Left renal cortex interstitium (tissue), 4 donors: Measurements from ENCODE around the gene SPATA20. TPM values are rescaled to one million over a fixed set of nuclear protein-coding genes. Genes with fewer than 3 reads are reported as not detected.

ENCODE experiments used
- DNase-seq, 4 donors: peaks; one replicate each; pipeline ENCODE4 v3.0.0-alpha.2; 2013; ENCODE audit warnings: low read depth in 4 of 4, low spot score in 2 of 4, missing footprints in 1 of 4
- polyA plus RNA-seq, 4 donors: library from polyadenylated mRNA; unstranded; fragments of 120-200 nt; gene quantifications; one replicate each; pipeline ENCODE4 v1.2.1, GENCODE V29; 2013; ENCODE audit not compliant: insufficient read length in 4 of 4

Gene SPATA20
- polyA plus RNA-seq, 4 donors = 50.8 to 71.7 (median 59.5) TPM

DNA sequence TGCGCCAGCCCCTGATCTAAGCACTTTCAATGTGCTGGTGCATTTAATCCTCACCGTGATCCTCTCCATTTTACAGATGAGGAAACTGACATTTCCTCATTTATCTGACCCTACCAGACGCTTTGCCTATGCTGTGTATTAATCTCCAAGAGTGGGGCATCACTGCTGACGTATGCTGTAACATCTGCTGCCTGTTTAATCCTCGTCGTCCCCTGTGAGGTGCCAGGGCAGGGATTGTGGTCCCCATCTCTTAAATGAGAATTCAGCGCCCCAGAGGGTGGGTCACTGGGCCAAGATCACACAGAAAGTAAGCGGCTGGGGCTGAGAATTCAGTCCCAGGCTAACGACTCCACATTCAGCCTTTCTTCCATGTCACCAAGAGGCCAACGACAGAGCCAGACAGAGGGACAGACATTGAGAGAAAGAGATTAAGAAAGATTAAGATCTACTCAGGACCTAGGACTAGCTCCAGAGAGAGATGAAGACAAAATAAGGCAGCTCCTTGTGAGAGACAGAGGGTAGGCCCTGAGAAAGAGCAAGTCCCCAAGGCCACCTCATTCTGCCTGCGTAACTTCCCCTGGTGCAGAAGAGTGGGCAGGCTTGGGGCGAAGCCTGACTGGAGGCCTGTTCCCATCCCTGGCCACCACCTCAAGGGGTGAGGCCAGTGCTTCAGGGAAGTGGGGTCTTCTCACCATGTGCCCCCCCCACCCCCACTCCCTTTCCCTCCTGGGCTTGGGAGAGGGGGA lies 27.1 kb downstream of the SPATA20 start:
- no peak for DNase-seq

DNA sequence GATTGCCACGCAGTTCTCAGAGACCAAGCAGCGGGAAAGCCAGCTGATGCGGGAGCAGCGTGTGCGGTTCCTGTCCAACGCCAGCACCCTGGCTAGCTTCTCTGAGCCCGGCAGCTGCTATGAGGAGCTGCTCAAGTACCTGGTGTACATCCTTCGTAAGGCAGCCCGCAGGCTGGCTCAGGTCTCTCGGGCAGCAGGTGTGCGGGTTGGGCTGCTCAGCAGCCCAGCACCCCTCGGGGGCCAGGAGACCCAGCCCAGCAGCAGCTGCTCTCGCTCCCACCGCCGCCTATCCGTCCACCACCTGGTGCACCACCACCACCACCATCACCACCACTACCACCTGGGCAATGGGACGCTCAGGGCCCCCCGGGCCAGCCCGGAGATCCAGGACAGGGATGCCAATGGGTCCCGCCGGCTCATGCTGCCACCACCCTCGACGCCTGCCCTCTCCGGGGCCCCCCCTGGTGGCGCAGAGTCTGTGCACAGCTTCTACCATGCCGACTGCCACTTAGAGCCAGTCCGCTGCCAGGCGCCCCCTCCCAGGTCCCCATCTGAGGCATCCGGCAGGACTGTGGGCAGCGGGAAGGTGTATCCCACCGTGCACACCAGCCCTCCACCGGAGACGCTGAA lies 28.7 kb downstream of the SPATA20 start:
- no peak for DNase-seq

DNA sequence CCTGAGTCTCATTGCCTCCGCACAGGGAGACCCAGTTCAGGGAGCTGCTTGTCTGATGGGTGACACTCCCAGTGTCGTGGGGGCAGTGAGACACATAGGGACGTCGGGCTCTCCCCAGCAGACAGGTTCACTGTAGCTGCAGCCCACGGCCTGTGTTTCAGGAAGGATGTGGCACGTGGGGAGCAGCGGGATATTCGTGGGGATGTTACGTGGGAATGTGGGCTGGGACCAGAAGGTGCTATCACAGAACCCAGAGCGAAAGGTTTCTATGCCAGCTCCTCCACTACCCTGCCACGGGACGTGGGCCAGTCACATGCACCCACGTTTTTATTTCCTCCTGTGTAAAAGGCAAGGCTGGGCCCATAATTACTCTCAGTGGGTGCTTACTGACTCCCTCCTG lies 29.9 kb downstream of the SPATA20 start:
- DNase-seq = no peak

DNA sequence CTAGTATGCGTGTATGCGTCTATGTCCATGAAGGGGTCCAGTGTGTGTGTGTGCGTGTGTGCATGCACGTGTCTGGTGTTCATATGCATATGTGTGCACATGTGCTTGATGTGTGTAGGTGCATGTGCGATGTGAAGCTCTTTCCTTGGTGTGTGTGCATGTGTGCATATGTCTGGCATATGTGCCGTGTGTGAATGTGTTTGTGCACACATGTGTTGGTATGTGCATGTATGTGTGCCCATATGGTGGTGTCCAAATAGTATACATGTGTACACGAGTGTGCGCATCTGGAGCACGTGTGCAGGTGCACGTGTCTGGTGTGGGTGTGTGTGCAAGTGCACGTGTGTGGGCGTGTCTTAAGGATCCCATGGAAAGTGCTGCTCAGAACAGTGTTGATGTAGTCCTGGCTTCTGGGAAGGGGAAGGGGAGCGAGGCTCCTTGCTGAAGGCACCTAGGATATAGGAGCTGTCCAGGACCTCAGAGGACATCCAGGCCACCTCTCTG lies 30.5 kb downstream of the SPATA20 start:
- DNase-seq = no peak

DNA sequence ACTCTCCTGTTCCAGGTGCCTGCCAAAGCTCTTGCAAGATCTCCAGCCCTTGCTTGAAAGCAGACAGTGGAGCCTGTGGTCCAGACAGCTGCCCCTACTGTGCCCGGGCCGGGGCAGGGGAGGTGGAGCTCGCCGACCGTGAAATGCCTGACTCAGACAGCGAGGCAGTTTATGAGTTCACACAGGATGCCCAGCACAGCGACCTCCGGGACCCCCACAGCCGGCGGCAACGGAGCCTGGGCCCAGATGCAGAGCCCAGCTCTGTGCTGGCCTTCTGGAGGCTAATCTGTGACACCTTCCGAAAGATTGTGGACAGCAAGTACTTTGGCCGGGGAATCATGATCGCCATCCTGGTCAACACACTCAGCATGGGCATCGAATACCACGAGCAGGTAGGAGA lies 31.2 kb downstream of the SPATA20 start:
- no peak for DNase-seq

GRCh38 chr17:50579399-50579798 lies 32.4 kb downstream of the SPATA20 start:
- no peak for DNase-seq

DNA sequence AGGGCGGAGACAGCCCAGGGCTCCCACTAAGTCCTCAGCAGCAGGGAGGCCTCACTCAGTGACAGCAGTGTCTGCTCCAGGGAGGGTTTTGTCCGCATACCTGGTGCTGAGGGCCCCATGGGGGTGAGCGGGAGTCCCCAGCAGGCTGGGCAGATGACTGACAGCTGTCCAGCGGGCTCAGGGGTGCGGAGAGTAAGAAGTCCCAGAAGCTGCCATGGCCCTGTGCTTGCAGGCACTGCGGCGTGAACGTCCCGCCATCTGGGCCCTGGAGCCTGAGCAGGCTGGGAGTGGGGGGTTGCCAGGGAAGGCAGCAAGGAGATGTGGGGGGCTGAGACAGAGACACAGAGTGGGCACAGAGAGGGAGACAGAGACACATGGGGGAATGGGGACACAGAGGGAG lies 33.7 kb downstream of the SPATA20 start:
- no peak for DNase-seq

GRCh38 chr17:50581316-50581715 lies 34.3 kb downstream of the SPATA20 start:
- no peak for DNase-seq

DNA sequence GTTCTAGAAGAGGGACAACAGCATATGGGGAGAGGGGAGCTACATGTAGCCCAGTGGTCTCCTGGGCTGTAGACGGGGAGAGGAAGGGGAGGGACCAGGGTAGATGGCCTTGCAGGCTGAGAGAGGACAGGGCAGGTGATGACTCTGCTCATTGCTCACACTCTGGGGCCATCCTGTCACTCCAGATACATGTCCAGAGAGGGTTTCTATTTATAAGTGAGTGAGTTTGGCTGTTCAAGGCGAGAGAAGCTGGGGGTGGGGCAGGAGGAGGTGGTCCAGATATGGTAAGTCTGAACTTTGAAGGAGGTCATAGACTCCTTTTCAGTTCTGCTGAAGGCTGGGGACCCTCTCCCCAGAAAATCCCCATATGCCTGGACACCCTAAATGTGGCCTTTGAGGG lies 35.8 kb downstream of the SPATA20 start:
- DNase-seq = no peak

DNA sequence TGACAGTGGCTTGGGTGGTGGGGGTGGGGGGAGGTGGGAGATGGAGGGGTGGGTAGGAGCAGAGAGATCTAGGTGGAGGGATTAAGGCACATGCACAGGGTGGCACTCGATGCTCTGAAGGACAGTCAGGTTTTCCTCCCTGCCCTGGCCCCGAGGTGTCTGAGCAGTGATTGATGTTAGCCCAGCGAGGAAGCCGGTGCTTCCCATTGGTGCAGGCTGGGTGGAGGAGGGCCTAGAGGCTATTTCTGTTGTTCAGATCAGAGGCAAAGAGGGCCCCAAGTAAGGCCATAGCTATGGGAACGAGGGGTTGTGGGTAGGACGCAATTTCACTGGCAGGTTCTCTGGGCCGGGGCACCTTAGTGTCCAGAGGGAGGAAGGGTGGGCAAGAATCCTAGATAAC lies 36.7 kb downstream of the SPATA20 start:
- no peak for DNase-seq

DNA sequence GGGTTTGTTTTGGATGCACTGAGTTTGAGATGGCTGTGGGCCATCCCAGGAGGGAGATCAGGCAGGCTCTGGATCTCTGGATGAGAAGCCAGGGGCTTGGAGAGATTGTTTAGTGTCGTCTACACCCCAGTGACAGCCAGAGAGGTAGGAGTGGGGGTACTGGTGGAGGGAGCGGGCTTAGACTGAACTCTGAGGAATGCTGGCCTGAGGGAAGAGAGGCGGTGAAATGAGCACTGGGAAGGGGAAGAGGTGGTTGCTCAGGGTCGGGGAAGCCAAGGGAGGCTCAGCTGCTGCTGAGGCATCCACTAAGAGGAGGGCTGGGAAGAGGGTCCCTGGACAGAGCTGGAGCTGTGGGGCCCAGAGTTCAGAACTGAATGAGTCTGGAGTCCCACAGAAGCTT lies 37.1 kb downstream of the SPATA20 start:
- no peak for DNase-seq

DNA sequence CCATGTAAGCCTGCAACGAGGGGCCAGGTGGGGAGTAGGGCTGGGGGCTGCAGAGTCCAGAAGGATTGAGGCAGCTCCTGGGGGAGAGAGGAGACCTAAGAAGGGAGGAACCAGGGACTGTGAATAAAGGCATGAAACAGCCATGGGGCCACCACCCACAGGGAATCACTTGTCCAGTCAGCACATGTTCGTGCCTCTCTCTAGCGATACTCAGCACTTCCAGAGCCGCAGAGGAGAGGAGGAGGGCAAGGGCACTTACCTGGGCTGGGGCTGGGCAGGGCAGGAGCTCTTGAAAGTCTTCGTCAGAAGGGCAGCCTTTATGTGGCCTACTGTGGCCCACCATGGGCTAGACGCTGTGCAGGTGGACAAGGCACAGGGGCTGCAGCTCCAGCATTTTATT lies 37.8 kb downstream of the SPATA20 start:
- DNase-seq = no peak

GRCh38 chr17:50585346-50585745 lies 38.4 kb downstream of the SPATA20 start:
- no peak for DNase-seq

DNA sequence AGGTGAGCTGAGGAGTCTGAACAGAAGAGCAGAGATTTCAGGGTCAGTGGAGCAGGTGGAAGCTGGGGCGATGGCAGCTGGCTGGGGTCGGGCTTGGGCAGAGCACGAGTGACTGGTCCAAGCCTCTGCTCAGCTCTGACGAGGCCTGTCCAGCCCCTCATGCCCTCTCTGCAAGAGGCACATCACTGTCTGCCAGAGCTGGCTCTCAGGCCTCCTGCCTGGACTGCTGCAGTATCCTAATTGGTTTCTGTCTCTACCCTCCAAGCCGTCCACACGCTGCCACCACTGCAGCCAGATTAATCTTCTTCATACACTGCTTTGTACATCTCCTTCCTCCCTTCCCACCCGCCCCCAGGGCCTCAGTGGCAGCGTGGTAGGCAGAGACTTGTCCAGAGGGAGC lies 38.9 kb downstream of the SPATA20 start:
- no peak for DNase-seq

- no peak for DNase-seq
Observed at GRCh38 chr17:50586421-50587247, 39.7 kb downstream of the SPATA20 start.

DNA sequence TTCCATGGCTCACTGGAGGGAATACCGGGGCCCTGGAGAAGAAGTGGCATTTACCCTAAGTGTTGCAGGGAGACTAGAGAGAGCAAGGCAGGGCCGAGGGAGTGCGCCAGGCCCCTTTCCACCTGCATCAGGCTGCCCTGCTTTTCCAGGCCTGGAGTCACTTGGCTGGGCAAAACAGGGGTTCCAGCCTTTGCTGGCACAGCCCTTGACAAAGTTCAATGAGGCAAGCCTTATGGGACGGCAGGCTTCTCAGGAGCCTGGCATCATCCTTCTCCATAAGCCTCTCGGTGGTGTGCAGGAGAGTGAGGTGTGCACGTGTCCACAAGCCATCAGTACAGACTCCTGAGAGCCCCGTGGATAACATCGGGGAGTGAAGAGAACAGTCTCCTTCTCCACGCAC lies 40.6 kb downstream of the SPATA20 start:
- DNase-seq = no peak

DNA sequence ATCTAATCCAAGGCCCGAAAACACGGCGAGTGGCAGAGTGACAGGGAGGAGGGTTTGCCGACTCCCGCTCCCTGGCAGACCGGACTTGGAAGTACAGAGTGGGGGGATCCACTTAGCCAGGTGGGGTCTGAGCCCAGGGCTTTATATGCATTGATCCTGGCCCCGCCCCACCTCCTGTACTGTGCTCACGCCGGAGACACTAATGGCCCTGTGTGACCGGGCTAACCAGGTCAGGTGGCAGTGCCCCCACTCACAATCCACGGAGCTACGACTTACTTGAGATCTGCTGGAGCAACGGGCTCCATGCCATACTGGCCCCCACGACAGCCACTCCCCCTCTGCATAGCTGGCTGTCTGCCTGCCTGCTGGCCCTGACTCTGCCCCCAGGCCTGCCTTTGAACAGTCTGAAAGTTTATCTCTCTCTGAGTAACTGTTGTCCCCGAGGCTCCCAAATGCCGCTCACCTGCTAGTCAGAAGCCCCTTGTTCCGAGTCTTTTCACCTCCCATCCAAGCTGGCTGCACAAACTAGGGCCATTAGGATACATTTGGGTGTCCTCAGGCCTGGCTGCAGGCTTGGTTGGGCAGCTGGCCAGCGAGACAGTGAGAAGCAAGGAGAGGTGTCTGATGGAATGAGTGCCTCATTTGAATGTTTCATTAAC lies 41.5 kb downstream of the SPATA20 start:
- no peak for DNase-seq

DNA sequence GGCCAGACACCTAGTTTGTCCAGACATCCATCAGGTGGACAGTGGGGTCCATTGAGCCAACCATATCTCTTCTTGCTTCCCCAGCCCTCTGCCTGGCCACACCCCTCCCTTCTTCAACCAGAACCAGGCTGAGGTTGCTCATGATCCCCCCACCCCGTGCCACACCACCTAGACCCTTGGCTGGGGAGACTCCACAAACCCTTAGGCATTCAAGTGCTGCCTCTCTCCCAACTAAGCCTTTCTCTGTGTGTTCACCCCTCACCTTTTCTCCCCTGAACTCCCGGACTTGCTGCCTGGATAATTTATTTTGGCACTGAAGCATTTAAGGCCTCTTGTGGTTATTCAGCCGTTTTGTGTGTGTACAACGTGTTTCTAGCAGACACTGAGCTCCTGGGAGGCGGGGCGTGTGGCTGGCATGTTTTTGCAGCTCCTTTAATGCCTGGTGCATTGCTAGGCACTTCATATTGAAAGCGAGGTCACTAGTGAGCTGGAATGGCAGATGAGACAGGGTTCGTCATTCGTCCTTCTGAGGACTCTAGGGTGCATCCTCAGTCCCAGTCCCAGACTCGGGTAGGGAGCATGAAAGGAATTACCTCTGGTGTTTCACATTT lies 42.2 kb downstream of the SPATA20 start:
- no peak for DNase-seq

- no peak for DNase-seq
Observed at GRCh38 chr17:50590946-50591737, 44.2 kb downstream of the SPATA20 start.

DNA sequence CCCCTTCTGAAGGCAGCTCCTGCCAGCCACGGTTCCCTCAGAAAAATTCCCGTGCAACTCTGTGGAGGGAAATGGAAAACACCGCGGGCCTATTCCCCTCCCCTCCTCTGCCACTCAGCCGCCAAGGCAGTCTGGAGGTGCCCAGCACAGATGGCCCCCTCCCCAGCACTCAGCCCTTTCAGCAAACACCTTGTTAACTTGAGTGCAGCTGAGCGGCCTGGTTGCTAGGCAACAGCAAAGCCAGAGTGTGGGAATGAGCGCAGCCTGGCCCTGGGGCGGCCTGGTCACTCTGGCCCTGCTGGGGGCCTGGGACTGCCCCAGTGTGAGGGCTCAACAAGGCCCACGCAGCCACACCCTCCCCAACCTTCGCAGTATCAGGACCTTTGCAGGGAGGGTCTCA lies 46.3 kb downstream of the SPATA20 start:
- peak in 1 of 4 donors; percentile 69 for DNase-seq
